Central memory CD4-positive, alpha-beta T cell (primary cell): ENCODE data around the gene PRRC2C.
"Not testable (repeated sequence)": the region's sequence is repeated elsewhere in the genome, so short reads cannot be mapped to it uniquely, and the experiment has no call there.

ENCODE experiments used
- DNase-seq: peaks from one replicate; pipeline ENCODE4 v3.0.0; 2022

PRRC2C gene

DNA sequence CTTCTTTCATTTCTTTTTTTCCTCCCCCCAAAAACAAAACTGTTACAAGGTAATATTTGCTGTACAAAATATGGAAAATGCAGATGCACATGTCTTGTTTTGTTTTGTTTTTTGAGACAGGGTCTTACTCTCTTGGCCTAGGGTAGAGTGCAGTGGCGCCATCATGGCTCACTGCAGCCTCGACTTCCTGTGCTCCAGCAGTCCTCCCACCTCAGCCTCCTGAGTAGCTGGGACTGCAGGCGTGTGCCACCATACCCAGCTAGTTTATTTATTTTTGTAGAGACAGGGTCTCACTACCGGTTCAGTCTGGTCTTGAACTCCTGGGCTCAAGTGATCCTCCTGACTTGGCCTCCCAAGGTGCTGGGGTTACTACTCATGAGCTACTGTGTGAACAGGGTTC is 15.5 kb downstream of the PRRC2C start:
- DNase-seq = no peak

DNA sequence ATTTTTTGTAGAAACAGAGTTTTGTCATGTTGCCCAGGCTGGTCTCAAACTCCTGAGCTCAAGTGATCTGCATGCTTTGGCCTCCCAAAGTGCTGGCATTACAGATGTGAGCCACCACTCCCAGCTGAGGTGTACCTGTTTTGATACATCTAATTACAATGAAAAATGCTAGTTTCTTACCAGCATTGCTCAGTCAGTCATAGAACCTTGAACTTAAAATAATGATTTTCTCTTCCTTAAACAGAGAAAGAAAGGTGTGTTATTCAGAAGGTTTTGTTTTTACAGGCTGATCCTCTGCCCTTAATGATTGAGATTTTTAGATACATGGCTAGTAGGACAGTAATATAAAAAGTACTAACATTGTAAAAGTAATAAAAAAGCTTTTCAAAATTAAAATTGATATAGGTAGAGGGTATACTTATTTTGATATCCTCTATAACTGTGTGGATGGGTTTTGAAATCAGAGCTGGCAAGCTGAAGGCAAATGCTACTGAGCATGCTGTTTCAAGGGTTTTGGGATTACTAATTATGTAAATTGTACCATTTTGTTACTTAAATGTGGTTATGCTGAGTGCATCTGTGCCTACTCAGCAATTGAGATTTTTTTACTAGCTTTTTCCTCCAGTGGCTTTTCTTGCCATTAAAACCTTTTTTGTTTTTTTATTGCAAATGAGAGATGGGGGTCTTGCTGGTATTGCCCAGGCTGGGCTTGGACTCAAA is 16.1 kb downstream of the PRRC2C start:
- DNase-seq = no peak

DNA sequence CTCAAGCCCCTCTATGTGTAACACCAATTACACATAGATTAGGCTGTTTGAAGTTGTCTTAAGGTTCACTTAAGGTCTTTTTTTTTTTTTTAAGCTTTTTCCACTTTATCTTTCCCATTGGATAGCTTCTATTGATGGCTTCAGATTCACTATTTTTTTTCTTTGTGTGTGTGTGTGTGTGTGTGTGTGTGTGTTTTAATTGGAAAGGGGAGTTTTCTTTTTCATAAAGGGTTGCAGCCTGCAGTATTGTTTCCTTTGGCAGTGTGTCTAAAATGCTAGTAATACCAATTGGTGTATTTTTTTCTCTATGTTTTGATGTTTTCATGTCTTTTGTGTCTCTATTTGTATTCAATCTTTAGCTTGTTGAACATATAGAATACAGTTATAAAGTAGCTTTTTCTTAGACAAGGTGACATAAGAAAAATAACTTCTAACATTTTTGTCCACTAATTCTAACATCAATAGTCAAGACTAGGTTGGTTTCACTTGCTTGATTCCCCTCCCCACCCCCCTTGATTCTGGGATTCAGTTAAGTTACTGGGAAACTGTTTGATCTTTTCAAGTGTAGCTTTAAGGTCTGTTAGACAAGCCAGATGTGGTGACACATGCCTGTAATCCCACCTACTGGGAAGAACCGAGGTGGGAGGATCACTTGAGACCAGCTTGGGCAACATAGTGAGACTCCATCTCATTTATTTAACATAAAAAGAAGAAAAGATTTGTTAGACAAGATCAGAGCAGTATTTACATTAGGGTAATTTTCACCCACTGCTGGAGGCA is 21.4 kb downstream of the PRRC2C start:
- no peak for DNase-seq

DNA sequence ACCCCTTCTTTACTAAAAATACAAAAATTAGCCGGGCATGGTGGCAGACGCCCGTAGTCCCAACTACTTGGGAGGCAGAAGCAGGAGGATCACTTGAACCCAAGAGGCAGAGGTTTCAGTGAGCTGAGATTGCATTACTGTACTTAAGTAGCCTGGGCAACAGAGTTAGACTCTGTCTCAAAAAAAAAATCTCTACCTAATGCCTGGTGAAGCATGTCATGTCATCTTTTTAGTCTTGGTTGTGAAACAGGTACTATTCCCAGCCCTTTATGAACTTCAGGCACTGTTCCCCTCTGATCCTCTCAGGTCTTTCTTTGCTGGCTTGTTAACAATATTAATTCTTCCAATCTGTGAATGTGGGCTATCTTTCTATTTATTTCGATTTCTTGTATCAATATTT is 22.1 kb downstream of the PRRC2C start:
- no peak for DNase-seq

DNA sequence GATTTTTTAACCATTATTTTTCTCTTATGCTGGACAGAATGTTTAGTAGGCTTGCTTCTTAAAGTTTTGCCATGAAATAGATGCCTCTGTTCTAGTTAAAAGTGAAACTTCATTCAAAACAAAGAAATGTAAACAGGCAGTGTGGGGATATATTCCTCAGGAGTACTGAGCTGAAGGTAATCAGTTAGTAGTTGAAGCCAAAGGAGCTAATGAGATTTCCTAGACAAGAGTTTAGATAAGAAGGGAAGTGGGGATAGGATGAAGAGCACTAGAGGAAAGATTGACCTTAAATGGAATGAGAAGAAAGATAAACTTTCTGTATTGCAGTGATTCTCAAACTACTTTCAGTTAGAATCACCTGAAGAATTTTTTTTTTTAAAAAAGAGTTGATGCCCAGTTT is 23.9 kb downstream of the PRRC2C start:
- no peak for DNase-seq

DNA sequence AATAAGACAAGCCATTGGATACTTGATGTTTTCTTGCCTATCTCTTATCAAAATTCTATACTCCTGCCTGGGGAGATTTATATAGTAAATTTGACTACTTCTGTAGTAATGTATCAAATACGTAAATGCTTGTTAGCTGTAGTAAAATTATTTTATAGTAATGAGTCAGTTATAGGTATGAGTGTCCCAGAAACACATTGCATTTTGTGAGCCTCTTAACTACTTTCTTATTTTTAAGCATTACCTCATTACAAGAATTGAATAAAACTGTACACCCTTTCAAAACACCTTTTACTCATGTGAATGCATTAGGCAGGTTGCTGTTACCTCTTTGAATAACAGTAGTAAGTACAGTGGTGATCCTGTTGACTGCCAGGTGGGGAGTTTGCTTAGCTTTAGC is 28.4 kb downstream of the PRRC2C start:
- DNase-seq = no peak

DNA sequence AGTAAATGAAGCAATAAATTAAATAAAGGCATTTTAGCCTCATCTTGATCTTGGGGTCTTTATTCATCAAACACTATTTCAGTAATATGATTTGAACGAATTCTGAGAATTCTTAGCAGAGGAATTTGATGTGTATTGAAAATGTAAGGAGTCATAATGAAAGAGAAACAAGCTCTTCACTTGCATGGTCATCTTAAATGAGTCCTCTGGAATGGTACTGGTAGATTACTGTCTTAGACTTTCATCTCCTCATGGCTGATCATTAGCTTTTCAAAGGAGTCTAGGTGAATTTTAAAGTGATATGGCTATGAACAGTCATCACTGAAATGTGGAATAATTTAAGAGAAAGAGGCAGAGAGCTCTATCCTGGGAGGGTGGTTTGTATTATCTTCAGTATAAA is 30.0 kb downstream of the PRRC2C start:
- DNase-seq = no peak

DNA sequence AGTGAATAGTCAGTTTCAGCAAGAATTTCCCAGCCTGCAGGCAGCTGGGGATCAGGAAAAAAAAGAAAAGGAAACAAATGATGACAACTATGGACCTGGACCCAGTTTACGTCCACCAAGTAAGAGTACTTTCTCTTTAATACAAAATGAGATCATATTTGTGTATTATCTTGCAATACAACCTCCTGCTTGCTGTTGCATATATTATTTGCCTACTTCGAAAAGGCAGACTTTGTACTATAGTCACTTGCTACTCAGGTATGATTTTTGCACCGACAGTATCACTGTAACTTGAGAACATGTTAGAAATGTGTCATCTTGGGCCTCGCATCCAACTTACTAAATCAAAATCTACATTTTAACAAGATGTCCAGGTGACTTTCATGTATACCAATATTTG is 30.4 kb downstream of the PRRC2C start:
- DNase-seq = no peak

DNA sequence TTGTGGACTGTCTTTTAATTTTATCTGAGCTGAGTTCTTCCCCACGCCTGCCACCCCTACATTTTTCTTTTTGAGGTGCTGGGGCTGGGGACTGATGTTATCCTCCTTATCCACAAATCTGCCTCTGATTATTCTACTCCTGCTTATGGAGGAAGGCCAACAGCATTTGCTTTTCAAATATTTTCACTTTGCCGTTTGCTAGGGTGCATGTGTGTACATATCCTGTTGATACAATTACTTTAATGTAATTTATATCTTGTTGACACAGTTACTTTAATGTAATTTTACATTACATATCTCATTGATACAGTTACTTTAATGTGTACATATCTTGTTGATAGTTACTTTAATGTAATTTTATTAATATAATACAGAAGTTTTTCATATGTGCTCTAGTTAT is 36.2 kb downstream of the PRRC2C start:
- no peak for DNase-seq

DNA sequence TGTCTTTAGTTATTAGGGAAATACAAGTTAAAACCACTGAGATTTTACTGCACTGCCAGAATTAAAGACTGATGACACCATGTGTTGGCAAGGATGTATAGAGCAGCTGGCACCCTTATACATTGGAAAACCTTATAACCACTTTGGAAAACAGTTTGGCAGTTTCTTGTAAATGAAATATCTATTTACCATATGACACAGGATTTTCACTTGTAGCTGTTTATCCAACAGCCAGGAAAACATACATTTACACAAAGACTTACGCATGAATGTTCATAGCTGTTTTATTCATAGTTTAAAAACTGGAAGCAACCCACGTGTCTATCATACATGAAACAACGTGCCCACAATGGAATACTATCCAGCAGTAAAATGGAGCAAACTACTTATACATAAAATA is 45.3 kb downstream of the PRRC2C start:
- no peak for DNase-seq

DNA sequence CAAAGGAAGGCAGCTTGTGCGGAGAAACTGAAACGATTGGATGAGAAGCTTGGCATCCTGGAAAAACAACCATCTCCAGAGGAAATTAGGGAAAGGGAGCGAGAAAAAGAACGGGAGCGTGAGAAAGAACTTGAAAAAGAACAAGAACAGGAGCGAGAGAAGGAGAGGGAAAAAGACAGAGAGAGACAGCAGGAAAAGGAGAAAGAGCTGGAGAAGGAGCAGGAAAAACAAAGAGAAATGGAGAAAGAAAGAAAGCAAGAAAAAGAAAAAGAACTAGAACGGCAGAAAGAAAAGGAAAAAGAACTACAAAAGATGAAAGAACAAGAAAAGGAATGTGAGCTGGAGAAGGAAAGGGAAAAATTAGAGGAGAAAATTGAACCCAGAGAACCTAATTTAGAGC is 47.2 kb downstream of the PRRC2C start:
- DNase-seq = no peak

DNA sequence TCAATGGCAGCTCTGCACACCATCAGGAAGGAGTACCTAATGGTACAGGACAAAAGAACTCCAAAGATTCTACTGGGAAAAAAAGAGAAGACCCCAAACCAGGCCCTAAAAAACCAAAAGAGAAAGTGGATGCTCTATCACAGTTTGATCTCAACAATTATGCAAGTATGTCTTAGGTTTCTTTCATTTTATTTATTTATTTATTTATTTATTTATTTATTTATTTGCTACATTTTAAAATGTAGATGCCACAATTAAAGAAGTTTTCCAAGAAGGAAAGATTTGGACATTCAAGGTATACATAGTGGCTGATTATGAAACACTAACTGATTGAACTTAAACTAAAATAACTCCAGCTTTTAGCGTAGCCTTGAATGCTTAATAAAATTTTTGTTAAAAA is 60.2 kb downstream of the PRRC2C start:
- DNase-seq = no peak

DNA sequence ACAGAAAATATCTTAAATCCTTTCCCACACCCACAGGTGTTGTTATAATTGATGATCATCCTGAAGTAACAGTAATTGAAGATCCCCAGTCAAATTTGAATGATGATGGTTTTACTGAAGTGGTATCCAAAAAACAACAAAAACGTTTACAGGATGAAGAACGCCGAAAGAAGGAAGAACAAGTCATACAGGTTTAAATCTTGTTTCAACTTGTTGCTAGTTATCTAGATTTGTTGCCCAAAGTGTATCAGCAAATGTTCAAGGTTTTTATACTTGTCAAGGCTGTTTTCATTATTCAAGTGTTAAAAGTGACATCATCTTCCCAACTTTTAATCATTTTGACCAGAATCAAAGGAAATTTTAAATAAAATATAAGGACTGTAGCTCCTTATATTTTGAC is 64.7 kb downstream of the PRRC2C start:
- no peak for DNase-seq

DNA sequence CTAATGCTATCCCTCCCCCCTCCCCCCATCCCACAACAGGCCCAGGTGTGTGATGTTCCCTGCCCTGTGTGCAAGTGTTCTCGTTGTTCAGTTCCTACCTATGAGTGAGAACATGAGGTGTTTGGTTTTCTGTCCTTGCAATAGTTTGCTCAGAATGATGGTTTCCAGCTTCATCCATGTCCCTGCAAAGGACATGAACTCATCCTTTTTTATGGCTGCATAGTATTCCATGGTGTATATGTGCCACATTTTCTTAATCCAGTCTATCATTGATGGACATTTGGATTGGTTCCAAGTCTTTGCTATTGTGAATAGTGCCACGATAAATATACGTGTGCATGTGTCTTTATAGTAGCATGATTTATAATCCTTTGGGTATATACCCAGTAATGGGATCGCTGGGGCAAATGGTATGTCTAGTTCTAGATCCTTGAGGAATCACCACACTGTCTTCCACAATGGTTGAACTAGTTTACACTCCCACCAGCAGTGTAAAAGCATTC is 65.3 kb downstream of the PRRC2C start:
- not testable (repeated sequence) for DNase-seq

DNA sequence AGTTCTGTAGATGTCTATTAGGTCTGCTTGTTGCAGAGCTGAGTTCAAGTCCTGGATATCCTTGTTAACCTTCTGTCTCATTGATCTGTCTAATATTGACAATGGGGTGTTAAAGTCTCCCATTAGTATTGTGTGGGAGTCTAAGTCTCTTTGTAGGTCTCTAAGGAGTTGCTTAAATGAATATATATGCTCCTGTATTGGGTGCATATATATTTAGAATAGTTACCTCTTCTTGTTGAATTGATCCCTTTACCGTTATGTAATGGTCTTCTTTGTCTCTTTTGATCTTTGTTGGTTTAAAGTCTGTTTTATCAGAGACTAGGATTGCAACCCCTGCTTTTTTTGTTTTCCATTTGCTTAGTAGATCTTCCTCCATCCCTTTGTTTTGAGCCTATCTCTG is 68.6 kb downstream of the PRRC2C start:
- not testable (repeated sequence) for DNase-seq

DNA sequence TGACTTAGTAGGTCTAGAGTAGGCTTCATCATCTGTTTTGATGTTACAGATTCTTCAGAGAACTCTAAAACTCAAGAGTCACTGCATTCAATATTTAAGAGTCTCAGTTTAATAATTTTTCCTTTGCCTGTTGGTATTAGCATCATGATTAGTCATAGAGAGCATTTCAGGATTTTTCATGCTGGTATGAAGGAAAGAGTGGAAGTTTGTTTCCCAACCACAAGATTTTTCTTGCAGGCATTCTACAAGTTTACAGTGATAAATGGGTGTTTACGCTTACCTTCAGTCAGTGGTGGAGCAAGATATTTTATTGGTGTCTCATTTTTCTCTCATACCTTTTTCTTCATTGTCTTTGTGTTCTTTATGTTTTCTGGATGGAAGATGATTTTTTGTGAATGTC is 78.3 kb downstream of the PRRC2C start:
- no peak for DNase-seq

DNA sequence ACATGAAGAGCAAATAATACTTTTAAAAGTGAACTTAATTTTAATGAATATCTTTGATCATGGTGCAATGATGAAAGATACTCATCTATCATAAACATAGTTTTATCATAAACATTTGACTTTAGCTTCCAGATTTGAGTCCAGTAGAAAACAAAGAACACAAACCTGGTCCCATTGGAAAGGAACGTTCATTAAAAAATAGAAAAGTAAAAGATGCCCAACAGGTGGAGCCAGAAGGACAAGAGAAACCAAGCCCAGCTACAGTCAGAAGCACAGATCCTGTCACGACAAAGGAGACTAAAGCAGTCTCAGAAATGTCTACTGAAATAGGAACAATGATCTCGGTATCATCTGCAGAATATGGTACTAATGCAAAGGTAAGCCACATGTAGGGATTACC is 81.1 kb downstream of the PRRC2C start:
- DNase-seq = no peak

DNA sequence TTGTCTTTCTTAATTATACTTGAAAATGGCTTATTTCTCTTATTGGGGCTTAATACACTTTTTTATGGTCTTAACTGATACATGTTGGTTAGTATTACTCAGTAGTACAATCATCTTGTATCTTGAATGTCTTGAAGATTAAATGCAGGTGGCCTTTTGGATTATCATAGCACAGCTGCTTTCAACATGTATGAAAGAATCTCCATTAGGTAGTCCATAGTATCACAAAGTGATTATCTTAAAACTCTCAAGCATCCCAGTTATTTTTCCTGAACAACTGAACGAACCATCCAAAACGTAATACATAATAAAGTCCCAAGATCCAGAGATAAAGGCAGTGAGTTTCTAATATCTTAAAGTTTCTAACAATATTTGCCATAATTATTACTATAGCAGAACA is 85.0 kb downstream of the PRRC2C start:
- DNase-seq = no peak

DNA sequence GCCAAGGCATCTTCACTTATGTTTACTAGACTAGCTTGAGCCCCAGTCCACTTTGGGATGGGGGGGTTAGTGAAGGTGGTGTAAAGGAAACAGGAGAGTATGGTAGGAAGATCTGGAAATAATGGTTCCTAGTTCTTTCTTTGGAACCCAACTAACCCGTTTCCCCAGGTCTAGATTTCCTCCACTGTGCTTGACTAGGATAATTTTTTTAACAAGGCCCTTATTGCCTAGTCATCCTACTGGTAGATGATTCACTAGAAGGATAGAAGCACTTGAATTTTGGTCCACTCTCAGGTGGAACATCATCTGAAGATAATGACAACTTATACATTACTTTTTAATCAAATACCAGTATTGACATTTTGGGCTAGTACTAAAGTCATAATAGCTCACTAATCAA is 90.8 kb downstream of the PRRC2C start:
- no peak for DNase-seq

DNA sequence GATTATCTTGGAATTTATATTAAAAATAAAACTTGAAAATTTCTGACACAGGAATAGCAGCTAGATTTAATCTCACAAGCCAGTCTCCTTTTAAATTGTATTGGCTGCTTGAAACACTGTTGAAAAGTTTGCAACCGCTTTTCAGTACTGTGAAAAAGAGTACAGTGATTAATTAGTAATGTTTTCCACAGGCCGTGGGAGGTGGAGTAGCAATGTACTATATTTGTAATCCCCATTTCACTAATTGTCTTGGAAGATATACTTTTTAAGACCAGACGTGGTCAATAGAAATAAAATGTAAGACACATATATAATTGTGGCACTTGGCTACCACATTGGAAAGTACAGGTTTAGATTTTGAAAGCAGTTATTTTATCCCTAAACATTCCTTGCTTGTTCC is 95.9 kb downstream of the PRRC2C start:
- no peak for DNase-seq

DNA sequence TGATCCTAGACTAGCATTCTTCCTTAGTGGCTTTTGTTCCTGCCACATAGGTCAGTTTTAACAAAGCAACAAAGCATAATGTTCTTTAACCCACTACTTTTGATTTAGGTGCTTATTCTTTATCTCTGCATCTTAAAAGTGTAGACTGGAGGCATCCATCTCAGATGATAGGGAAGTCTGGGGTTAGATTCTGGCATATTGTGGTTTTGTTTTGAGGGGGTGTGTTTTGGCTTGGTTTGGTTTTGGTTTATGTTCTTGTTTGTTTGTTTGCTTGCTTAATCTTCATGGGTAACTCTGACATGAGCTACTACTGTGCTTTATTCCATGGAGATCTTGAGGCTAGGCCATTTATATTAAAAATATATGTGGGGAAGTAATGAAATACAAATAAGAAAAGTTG is 96.4 kb downstream of the PRRC2C start:
- DNase-seq = no peak

DNA sequence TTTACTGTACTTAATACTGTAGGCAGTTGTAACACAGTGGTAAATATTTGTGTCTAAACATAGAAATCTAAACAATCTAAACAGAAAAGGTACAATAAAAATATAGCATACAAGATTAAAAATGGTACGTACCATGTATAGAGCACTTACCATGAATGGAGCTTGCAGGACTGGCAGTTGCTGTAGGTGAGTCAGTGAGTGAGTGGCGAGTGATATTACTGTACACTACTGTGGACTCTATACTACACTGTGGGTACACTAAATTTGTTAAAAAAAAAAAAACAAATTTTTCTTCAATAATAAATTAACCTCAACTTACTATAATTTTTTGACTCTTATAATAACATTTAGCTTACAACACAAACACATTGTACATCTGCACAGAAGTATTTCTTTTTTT is 97.3 kb downstream of the PRRC2C start:
- no peak for DNase-seq

DNA sequence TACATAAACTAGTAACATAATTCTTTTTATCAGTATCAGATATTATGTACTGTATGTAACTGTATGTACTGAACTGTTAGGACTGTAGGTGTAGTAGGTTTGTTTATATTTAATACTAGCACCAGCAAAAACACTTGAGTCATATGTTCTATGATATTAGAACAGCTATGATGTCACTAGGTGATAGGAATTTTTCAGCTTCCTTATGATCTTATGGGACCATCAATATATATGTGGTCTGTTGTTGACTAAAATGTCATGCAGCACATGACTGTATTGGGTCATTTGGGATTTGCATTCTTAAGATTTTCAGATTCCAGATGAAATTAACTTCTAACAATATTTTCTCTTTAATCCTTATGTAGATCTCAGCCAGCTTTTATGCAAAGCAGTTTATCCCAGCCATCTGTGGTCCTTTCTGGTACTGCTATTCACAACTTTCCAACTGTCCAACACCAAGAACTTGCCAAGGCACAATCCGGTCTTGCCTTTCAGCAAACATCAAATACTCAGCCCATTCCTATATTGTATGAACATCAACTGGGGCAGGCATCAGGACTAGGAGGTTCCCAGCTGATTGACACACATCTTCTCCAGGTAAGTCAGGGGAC is 98.4 kb downstream of the PRRC2C start:
- DNase-seq = no peak

DNA sequence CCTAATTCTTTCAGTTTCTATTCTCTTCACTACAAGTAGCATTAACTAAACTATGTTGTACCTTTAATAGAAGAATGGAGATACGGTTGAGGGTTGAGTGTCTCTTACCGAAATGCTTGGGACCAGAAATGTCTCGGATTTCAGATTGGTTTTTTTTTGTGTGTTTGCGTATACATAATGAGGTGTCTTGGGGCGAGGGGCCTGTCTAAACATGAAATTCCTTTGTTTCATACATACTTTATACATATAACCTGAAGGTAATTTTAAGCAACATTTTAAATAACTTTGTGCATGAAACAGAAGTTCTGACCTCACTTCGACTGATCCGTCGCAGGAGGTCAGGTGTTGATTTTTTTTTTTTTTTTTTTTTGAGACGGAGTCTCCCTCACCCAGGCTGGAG is 100.4 kb downstream of the PRRC2C start:
- no peak for DNase-seq
